Panc1 (cell line): ENCODE data around the gene TSPAN16. TPM values are rescaled to one million over a fixed set of nuclear protein-coding genes. Genes with fewer than 3 reads are reported as not detected.

Source experiments
- ATAC-seq: fragments of 200-7000 bp; cut with Tn5 transposase; 2 replicates; pipeline ENCODE4 v1.9.1; 2020; ENCODE audit warnings: mild to moderate bottlenecking, moderate library complexity
- BruUV-seq: library from RNA; stranded (reverse); fragments of 400-500 nt; replicated peaks from 2 replicates; lab custom pipeline; 2021; lab: Mats Ljungman, UMichigan
- CTCF ChIA-PET: fragments of 300-600 bp; sonication (Branson Sonifier 250); formaldehyde crosslinking; loops from one replicate; lab custom pipeline; 2022; ENCODE audit warnings: antibody characterized with exemption; lab: Charles Lee
- POLR2A ChIA-PET: fragments of 300-600 bp; sonication (Branson Sonifier 250); formaldehyde crosslinking; loops from one replicate; lab custom pipeline; 2022; ENCODE audit warnings: antibody characterized with exemption; lab: Charles Lee
- DNase-seq: peaks from one replicate; pipeline ENCODE4 v3.0.0-alpha.2; 2010; ENCODE audit warnings: low read depth, low spot score
- H3K27ac ChIP-seq: 2 replicates; pipeline ENCODE4 v1.5.1; 2011; ENCODE audit warnings: mild to moderate bottlenecking, low read length, inconsistent platforms
- H3K27me3 ChIP-seq: fragments of 200-500 bp; sonication (Bioruptor generic); 2 replicates; pipeline ENCODE4 v1.6.0; 2014; ENCODE audit warnings: low read length, inconsistent platforms; ENCODE audit not compliant: control insufficient read depth, insufficient read depth
- H3K36me3 ChIP-seq: fragments of 200-500 bp; sonication (Bioruptor generic); 2 replicates; pipeline ENCODE4 v1.5.1; 2014; ENCODE audit warnings: inconsistent platforms, mild to moderate bottlenecking, low read length, moderate library complexity; ENCODE audit not compliant: control insufficient read depth, insufficient read depth
- H3K4me1 ChIP-seq: 2 replicates; pipeline ENCODE4 v1.5.1; 2011; ENCODE audit warnings: inconsistent platforms, mild to moderate bottlenecking, low read length, moderate library complexity; ENCODE audit not compliant: control insufficient read depth, insufficient read depth
- H3K4me3 ChIP-seq, 2 experiments: 2 replicates each; pipeline ENCODE4 v1.5.1; 2011 to 2012; ENCODE audit warnings: low read depth in 2 of 2, low read length in 2 of 2, mild to moderate bottlenecking in 2 of 2, inconsistent platforms in 1 of 2, moderate library complexity in 1 of 2
- H3K9me3 ChIP-seq: fragments of 200-500 bp; sonication (Bioruptor generic); 2 replicates; pipeline ENCODE4 v1.5.1; 2014; ENCODE audit warnings: low read depth, mild to moderate bottlenecking, inconsistent platforms, low read length, moderate library complexity; ENCODE audit not compliant: control insufficient read depth, insufficient read depth
- POLR2AphosphoS5 ChIP-seq: IDR thresholded peaks from 2 replicates; pipeline ENCODE4 v1.6.1; 2012; ENCODE audit warnings: mild to moderate bottlenecking, low read depth, low read length, moderate library complexity
- SIN3A ChIP-seq: IDR thresholded peaks from 2 replicates; pipeline ENCODE4 v1.6.1; 2012; ENCODE audit warnings: low read depth, mild to moderate bottlenecking, low read length, moderate library complexity, borderline replicate concordance; ENCODE audit not compliant: insufficient read depth
- TCF7L2 ChIP-seq: IDR thresholded peaks from 2 replicates; pipeline ENCODE4 v1.6.1; 2011; ENCODE audit warnings: mild to moderate bottlenecking, low read depth, low read length, inconsistent platforms
- in situ Hi-C: cut with HindIII; loops from 2 replicates; pipeline ENCODE4 v1.10.0; 2016; ENCODE audit warnings: low sequenced_read_pairs, low pct_unique_long_range_greater_than_20kb
- intact Hi-C: fragments of 100-400 bp; cut with micrococcal nuclease; formaldehyde crosslinking; loops from one replicate; pipeline ENCODE4 v1.10.0; 2022; ENCODE audit not compliant: unreplicated experiment
- total RNA-seq: library from RNA; stranded (reverse); gene quantifications from one replicate; pipeline ENCODE4 v1.2.1, GENCODE V29; 2021; ENCODE audit not compliant: unreplicated experiment
- TF ChIP-seq, protein P1 (sequence below), 2 experiments: IDR thresholded peaks; 2 replicates each; pipeline ENCODE4 v1.6.1; 2011 to 2012; ENCODE audit warnings: low read depth in 2 of 2, control low read depth in 1 of 2, low read length in 1 of 2, mild to moderate bottlenecking in 1 of 2, moderate library complexity in 1 of 2; ENCODE audit not compliant: insufficient read depth in 1 of 2
- TF ChIP-seq, protein P2 (sequence below): fragments of 450-650 bp; IDR thresholded peaks from 2 replicates; pipeline ENCODE4 v1.5.1; 2017; ENCODE audit warnings: mild to moderate bottlenecking

Gene TSPAN16
- total RNA-seq, 1 experiment from 2014 or later: not detected

DNA sequence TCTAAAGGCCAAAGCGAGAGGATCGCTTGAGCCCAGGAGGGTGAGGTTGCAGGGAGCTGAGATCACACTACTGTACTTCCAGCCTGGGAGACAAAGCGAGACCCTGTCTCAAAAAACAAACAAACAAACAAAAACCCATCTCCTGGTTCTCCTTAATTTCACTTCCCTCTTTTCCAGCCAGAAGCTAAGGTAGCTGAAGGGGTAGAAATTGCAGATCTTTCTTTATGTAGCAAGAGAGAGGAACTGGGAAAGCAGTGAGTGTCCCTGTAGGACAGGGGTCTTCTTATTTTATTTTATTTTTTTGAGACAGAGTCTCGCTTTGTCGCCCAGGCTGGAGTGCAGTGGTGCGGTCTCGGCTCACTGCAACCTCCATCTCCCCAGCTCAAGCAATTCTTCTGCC, 4.5 kb upstream of the TSPAN16 start:
- no peak overlapping the region for H3K27ac ChIP-seq
- ATAC-seq (no peak), DNase-seq (no peak)
- in situ Hi-C loops: no loop called here
- H3K4me3 ChIP-seq: no peak overlapping the region
- intact Hi-C loops: no loop called here
- POLR2A ChIA-PET: no interaction called here
- BruUV-seq: no TSS peak
- CTCF ChIA-PET: no interaction called here
- no peaks in the 10 kb centered on the region; the same call in 1 of the 2 replicates for H3K4me1 ChIP-seq
- TF ChIP-seq SIN3A: no peak
- no peak for TF ChIP-seq POLR2AphosphoS5
- TF ChIP-seq, protein P1, sequence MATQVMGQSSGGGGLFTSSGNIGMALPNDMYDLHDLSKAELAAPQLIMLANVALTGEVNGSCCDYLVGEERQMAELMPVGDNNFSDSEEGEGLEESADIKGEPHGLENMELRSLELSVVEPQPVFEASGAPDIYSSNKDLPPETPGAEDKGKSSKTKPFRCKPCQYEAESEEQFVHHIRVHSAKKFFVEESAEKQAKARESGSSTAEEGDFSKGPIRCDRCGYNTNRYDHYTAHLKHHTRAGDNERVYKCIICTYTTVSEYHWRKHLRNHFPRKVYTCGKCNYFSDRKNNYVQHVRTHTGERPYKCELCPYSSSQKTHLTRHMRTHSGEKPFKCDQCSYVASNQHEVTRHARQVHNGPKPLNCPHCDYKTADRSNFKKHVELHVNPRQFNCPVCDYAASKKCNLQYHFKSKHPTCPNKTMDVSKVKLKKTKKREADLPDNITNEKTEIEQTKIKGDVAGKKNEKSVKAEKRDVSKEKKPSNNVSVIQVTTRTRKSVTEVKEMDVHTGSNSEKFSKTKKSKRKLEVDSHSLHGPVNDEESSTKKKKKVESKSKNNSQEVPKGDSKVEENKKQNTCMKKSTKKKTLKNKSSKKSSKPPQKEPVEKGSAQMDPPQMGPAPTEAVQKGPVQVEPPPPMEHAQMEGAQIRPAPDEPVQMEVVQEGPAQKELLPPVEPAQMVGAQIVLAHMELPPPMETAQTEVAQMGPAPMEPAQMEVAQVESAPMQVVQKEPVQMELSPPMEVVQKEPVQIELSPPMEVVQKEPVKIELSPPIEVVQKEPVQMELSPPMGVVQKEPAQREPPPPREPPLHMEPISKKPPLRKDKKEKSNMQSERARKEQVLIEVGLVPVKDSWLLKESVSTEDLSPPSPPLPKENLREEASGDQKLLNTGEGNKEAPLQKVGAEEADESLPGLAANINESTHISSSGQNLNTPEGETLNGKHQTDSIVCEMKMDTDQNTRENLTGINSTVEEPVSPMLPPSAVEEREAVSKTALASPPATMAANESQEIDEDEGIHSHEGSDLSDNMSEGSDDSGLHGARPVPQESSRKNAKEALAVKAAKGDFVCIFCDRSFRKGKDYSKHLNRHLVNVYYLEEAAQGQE (IDR thresholded peaks at IDR 0.05; ENCODE audit: insufficient read depth in 1 of 2, low read depth in 2 of 2, low read length in 1 of 2): no peak
- no peak for TF ChIP-seq TCF7L2
- TF ChIP-seq, protein P2, sequence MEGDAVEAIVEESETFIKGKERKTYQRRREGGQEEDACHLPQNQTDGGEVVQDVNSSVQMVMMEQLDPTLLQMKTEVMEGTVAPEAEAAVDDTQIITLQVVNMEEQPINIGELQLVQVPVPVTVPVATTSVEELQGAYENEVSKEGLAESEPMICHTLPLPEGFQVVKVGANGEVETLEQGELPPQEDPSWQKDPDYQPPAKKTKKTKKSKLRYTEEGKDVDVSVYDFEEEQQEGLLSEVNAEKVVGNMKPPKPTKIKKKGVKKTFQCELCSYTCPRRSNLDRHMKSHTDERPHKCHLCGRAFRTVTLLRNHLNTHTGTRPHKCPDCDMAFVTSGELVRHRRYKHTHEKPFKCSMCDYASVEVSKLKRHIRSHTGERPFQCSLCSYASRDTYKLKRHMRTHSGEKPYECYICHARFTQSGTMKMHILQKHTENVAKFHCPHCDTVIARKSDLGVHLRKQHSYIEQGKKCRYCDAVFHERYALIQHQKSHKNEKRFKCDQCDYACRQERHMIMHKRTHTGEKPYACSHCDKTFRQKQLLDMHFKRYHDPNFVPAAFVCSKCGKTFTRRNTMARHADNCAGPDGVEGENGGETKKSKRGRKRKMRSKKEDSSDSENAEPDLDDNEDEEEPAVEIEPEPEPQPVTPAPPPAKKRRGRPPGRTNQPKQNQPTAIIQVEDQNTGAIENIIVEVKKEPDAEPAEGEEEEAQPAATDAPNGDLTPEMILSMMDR: no peak
- no peaks in the 10 kb centered on the region for H3K27me3 ChIP-seq
- no peaks in the 10 kb centered on the region for H3K36me3 ChIP-seq
- H3K9me3 ChIP-seq: no peaks in the 10 kb centered on the region

DNA sequence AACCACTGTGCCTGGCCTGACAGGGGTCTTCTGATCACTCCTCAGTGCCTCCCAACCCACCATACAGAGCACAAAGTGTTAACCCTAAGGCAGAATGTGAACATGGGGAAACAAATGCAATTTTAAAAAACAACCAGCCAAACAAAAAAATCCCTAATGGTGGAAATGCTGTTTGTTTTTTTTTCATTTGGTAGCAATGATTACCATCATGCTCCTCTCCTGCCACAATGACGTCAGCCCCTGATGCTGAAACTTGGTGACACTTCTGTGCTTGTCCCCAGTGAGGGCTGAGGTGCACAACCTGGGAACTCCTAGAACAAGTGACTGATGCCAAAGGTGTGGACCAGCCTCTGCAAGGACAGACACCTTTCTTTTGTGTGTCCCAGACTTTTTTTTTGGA, 4.0 kb upstream of the TSPAN16 start:
- DNase-seq (no peak), ATAC-seq (no peak)
- Histone ChIP-seq H3K9me3 (no peaks in the 10 kb centered on the region), H3K27ac (no peak overlapping the region), H3K36me3 (no peaks in the 10 kb centered on the region), H3K4me3 (no peak overlapping the region), H3K4me1 (no peaks in the 10 kb centered on the region; the same call in 1 of the 2 replicates), H3K27me3 (no peaks in the 10 kb centered on the region)
- intact Hi-C loops (no loop called here), in situ Hi-C loops (no loop called here)
- POLR2A ChIA-PET: no interaction called here
- CTCF ChIA-PET: no interaction called here
- no TSS peak for BruUV-seq
- no peak for TF ChIP-seq SIN3A
- TF ChIP-seq, protein P2: no peak
- no peak for TF ChIP-seq TCF7L2
- no peak for TF ChIP-seq POLR2AphosphoS5
- TF ChIP-seq, protein P1 (IDR thresholded peaks at IDR 0.05; ENCODE audit: insufficient read depth in 1 of 2, low read depth in 2 of 2, low read length in 1 of 2): no peak
